Keratinocyte (primary cell): Measurements from ENCODE around the gene CORO7. TPM values are rescaled to one million over a fixed set of nuclear protein-coding genes. Genes with fewer than 3 reads are reported as not detected.

Experiments
- DNase-seq: peaks from one replicate; pipeline ENCODE4 v3.0.0-alpha.2; 2011; ENCODE audit warnings: low read depth, missing footprints, low spot score
- FAIRE-seq: peaks from 2 replicates; lab custom pipeline; 2011; peaks lifted over from hg19 to GRCh38; lab: Jason Lieb, UNC
- H2AFZ ChIP-seq: 2 replicates; pipeline ENCODE4 v1.6.0; 2012; ENCODE audit warnings: low read length, control low read depth, inconsistent platforms; ENCODE audit not compliant: control insufficient read depth
- H3K27ac ChIP-seq: 2 replicates; pipeline ENCODE4 v1.5.1; 2011; ENCODE audit warnings: low read length; ENCODE audit not compliant: control insufficient read depth, insufficient read depth
- H3K27me3 ChIP-seq: 3 replicates; pipeline ENCODE4 v1.6.0; 2011; ENCODE audit warnings: low read length; ENCODE audit not compliant: control insufficient read depth, insufficient read depth; ENCODE audit errors: extremely low read depth
- H3K36me3 ChIP-seq, 2 experiments: 2 replicates in 1 of 2; 3 replicates in 1 of 2; pipeline ENCODE4 v1.5.1; 2011; ENCODE audit warnings: low read length in 2 of 2, mild to moderate bottlenecking in 1 of 2; ENCODE audit not compliant: control insufficient read depth in 2 of 2, insufficient read depth in 2 of 2; ENCODE audit errors: extremely low read depth in 1 of 2
- H3K4me1 ChIP-seq: 3 replicates; pipeline ENCODE4 v1.5.1; 2011; ENCODE audit warnings: low read length; ENCODE audit not compliant: control insufficient read depth, insufficient read depth; ENCODE audit errors: extremely low read depth
- H3K4me2 ChIP-seq: 3 replicates; pipeline ENCODE4 v1.6.0; 2011; ENCODE audit warnings: low read depth, low read length; ENCODE audit not compliant: control insufficient read depth, insufficient read depth; ENCODE audit errors: extremely low read depth
- H3K4me3 ChIP-seq, 3 experiments: fragments of 200-600 bp in 1 of 3; sonication (generic) in 1 of 3; 2 replicates in 2 of 3; 3 replicates in 1 of 3; pipeline ENCODE4 v1.5.1; 2011 to 2016; ENCODE audit warnings: low read length in 3 of 3, mild to moderate bottlenecking in 3 of 3, control low read depth in 2 of 3, inconsistent platforms in 1 of 3, low read depth in 1 of 3, mixed read lengths in 1 of 3, mixed run types in 1 of 3, moderate library complexity in 1 of 3; ENCODE audit not compliant: control insufficient read depth in 2 of 3, insufficient read depth in 2 of 3; ENCODE audit errors: extremely low read depth in 1 of 3
- H3K79me2 ChIP-seq: 2 replicates; pipeline ENCODE4 v1.6.0; 2012; ENCODE audit warnings: low read length; ENCODE audit not compliant: control insufficient read depth, insufficient read depth
- H3K9ac ChIP-seq: 3 replicates; pipeline ENCODE4 v1.6.0; 2011; ENCODE audit warnings: low read length; ENCODE audit not compliant: control insufficient read depth, insufficient read depth; ENCODE audit errors: extremely low read depth
- H3K9me1 ChIP-seq: 3 replicates; pipeline ENCODE4 v1.6.0; 2011; ENCODE audit warnings: low read length; ENCODE audit not compliant: control insufficient read depth, insufficient read depth; ENCODE audit errors: extremely low read depth
- H3K9me3 ChIP-seq: 2 replicates; pipeline ENCODE4 v1.5.1; 2012; ENCODE audit warnings: low read depth, low read length; ENCODE audit not compliant: control insufficient read depth
- H4K20me1 ChIP-seq: 3 replicates; pipeline ENCODE4 v1.6.0; 2011; ENCODE audit warnings: low read length; ENCODE audit not compliant: control insufficient read depth, insufficient read depth; ENCODE audit errors: extremely low read depth
- CTCF ChIP-seq, 3 experiments: IDR thresholded peaks in 1 of 3; conservative IDR thresholded peaks in 1 of 3; optimal IDR thresholded peaks in 1 of 3; 2 replicates in 2 of 3; 3 replicates in 1 of 3; pipeline versions ENCODE3 to v1.5.1; 2011; ENCODE audit warnings: low read length in 3 of 3, mild to moderate bottlenecking in 3 of 3, moderate library complexity in 2 of 3, control low read depth in 1 of 3, inconsistent platforms in 1 of 3; ENCODE audit not compliant: insufficient read depth in 2 of 3; ENCODE audit errors: extremely low read depth in 1 of 3
- EZH2 ChIP-seq: IDR thresholded peaks from one replicate; pipeline ENCODE4 v1.6.1; 2012; ENCODE audit warnings: inconsistent platforms, mild to moderate bottlenecking, low read length, moderate library complexity
- dilution Hi-C: fragments of 300-500 bp; cut with MboI; formaldehyde crosslinking; loops from one replicate; pipeline ENCODE4 v1.7.0; 2020; ENCODE audit warnings: low sequenced_read_pairs; ENCODE audit not compliant: extremely low pct_ligation_motif_present
- polyA plus RNA-seq, 5 experiments: library from polyadenylated mRNA; depleted of rRNA in 3 of 5; stranded (reverse) in 3 of 5; stranded (forward) in 1 of 5; unstranded in 1 of 5; fragments of >200 nt; gene quantifications; 1 replicate in 1 of 5; 2 replicates in 3 of 5; 3 replicates in 1 of 5; pipeline versions ENCODE4 v1.2.1 to v1.2.3, GENCODE V29; 2011 to 2012; ENCODE audit warnings: missing spikeins in 2 of 5, low read depth in 1 of 5, low replicate concordance in 1 of 5

Gene CORO7
- polyA plus RNA-seq, 1 donor (not counting 4 experiments of a cell fraction or from before 2014, with no cell fraction given) = 8.4 TPM

- Histone ChIP-seq H3K27me3 (no peaks in the 10 kb centered on the region), H3K4me1 (peaks cover 10% of the 10 kb centered on the region), H4K20me1 (peaks cover 12% of the 10 kb centered on the region), H3K9me3 (no peaks in the 10 kb centered on the region), H3K4me2 (no peak overlapping the region), H3K9me1 (no peaks in the 10 kb centered on the region), H3K79me2 (peaks cover 15% of the 10 kb centered on the region), H3K36me3 (peaks cover 17 to 24% of the 10 kb centered on the region in 2 experiments), H3K27ac (no peak overlapping the region), H2AFZ (no peak overlapping the region), H3K9ac (no peak overlapping the region), H3K4me3 (no peak overlapping the region)
- no peak for FAIRE-seq
- no peak for DNase-seq
- dilution Hi-C loops = no loop called here
- TF ChIP-seq EZH2 (no peak), CTCF (optimal IDR thresholded peaks at IDR 0.05 in 1 of 3, IDR thresholded peaks at IDR 0.05 in 1 of 3, conservative IDR thresholded peaks at IDR 0.05 in 1 of 3; ENCODE audit: extremely low read depth in 1 of 3, insufficient read depth in 2 of 3, low read length in 3 of 3) (peak; percentile 40 to 72 (median 60))
Measured at GRCh38 chr16:4409081-4409932, 7.1 kb downstream of the CORO7 start.

GRCh38 chr16:4408323-4408690 is 8.1 kb downstream of the CORO7 start:
- no peak for DNase-seq
- H3K4me2 ChIP-seq = no peak overlapping the region
- peaks cover 10% of the 10 kb centered on the region for H3K4me1 ChIP-seq
- peaks cover 12% of the 10 kb centered on the region for H3K79me2 ChIP-seq
- no peaks in the 10 kb centered on the region for H3K9me3 ChIP-seq
- peaks cover 21 to 27% of the 10 kb centered on the region in 2 experiments for H3K36me3 ChIP-seq
- H3K9ac ChIP-seq = no peak overlapping the region
- no peaks in the 10 kb centered on the region for H3K27me3 ChIP-seq
- dilution Hi-C loops = no loop called here
- no peak for FAIRE-seq
- no peak overlapping the region for H2AFZ ChIP-seq
- TF ChIP-seq CTCF (optimal IDR thresholded peaks at IDR 0.05 in 1 of 3, IDR thresholded peaks at IDR 0.05 in 1 of 3, conservative IDR thresholded peaks at IDR 0.05 in 1 of 3; ENCODE audit: extremely low read depth in 1 of 3, insufficient read depth in 2 of 3, low read length in 3 of 3) (no peak), EZH2 (no peak)
- H3K4me3 ChIP-seq = no peak overlapping the region
- H3K9me1 ChIP-seq = no peaks in the 10 kb centered on the region
- H3K27ac ChIP-seq = no peak overlapping the region
- H4K20me1 ChIP-seq = peaks cover 9% of the 10 kb centered on the region
